ENCODE measurements around the gene DPH3. TPM values are rescaled to one million over a fixed set of nuclear protein-coding genes. Genes with fewer than 3 reads are reported as not detected.

The DPH3 gene
- total RNA-seq, 5 donors from 2014 or later (not counting 1 experiment from before 2014, with no cell fraction given): 13.1 to 19.0 (median 14.4) TPM

DNA sequence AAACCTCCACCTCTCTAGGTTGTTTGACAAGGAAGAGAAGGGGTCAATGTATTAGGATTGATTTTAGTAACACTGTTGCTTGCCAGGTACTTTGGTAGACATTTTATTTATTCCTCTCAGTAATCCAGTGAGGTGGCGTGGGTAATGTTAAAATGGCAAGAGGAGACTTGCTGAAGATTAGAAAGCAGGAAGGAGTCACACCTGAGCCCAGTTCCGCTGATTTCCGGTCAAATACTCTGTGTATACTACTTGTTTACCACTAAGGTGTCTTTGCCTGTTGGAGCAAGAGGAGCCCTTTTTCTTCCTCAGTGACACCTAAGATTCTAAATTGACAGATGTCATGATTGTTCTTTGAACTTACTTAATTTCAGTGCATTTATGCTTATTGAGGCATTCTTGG is 2.0 kb upstream of the DPH3 start:
- ChIA-PET POLR2A (interaction anchor here (0.6 to 3.0 kb wide), 6 partner anchors 20 to 805 kb away, joined by 3 to 31 read pairs (median 4); no protein-coding TSS in a partner anchor), CTCF (interaction anchor here in 1 of 2 donors (0.6 to 8.4 kb wide), 9 partner anchors 22 to 884 kb away, joined by 3 to 120 read pairs (median 4); no protein-coding TSS in a partner anchor)
- Mint-ChIP-seq H3K36me3 (peaks cover 19% of the 10 kb centered on the region), H3K4me3 (peak overlapping the region in 2 of 3 donors; percentile 19 to 94), H3K9me3 (no peaks in the 10 kb centered on the region), H3K4me1 (peaks cover 38 to 45% (median 42%) of the 10 kb centered on the region in 3 donors), H3K27ac (peak overlapping the region; percentile 21 to 65), H3K27me3 (no peaks in the 10 kb centered on the region)
- H3K36me3 ChIP-seq (ENCODE audit: control insufficient read depth in 2 of 2, extremely low read depth in 1 of 2, insufficient read depth in 1 of 2, low read length in 1 of 2): peaks cover 0 to 21% of the 10 kb centered on the region in 2 donors
- H3K27me3 ChIP-seq (replicated peaks in 1 of 2; ENCODE audit: control insufficient read depth in 2 of 2, extremely low read depth in 1 of 2, insufficient read depth in 2 of 2, low read length in 1 of 2): no peaks in the 10 kb centered on the region
- no peak overlapping the region for H3K4me3 ChIP-seq (ENCODE audit: control insufficient read depth in 1 of 2, extremely low read depth in 1 of 2, low read length in 1 of 2)
- no peaks in the 10 kb centered on the region for H3K9me3 ChIP-seq
- no peak for ATAC-seq (replicated peaks in 1 of 4)
- H3K27ac ChIP-seq (ENCODE audit: low read length): no peak overlapping the region
- DNase-seq: no peak
- WGBS (ENCODE audit: insufficient coverage): 100% methylated on average over 1 of the region's 3 CpGs
- H3K4me1 ChIP-seq (ENCODE audit: control insufficient read depth in 1 of 2, extremely low read depth in 1 of 2, insufficient read depth in 2 of 2, low read length in 2 of 2): peaks cover 15 to 17% of the 10 kb centered on the region in 2 experiments

DNA sequence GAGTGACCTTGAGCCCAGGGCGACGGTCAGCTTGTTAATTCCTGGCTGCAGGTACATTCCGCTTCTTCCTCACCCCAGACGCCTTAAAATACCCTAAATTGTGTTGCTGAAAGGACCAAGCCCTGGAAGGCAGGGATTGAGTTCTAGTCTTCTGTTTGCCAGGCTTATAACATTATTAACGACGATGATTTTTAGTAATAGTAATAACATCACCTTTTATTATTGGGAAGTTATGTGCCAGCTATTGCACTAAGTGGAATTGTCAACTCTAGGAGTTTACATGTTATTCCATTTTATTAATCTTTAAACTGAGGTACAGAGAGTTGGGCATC is 678 bp upstream of the DPH3 start:
- Histone ChIP-seq H3K27me3 (replicated peaks in 1 of 2; ENCODE audit: control insufficient read depth in 2 of 2, extremely low read depth in 1 of 2, insufficient read depth in 2 of 2, low read length in 1 of 2) (no peaks in the 10 kb centered on the region), H3K4me1 (ENCODE audit: control insufficient read depth in 1 of 2, extremely low read depth in 1 of 2, insufficient read depth in 2 of 2, low read length in 2 of 2) (peaks cover 15 to 17% of the 10 kb centered on the region in 2 experiments), H3K36me3 (ENCODE audit: control insufficient read depth in 2 of 2, extremely low read depth in 1 of 2, insufficient read depth in 1 of 2, low read length in 1 of 2) (peaks cover 0 to 12% of the 10 kb centered on the region in 2 donors), H3K9me3 (no peaks in the 10 kb centered on the region), H3K27ac (ENCODE audit: low read length) (peak overlapping the region; percentile 84), H3K4me3 (ENCODE audit: control insufficient read depth in 1 of 2, extremely low read depth in 1 of 2, low read length in 1 of 2) (peak overlapping the region; percentile 84 to 93)
- ChIA-PET CTCF (interaction anchor here (0.6 to 8.4 kb wide), 14 partner anchors 17 to 1167 kb away, joined by 3 to 120 read pairs (median 4); partner anchors contain the start of gene CAPN7 (in 1 of the 2)), POLR2A (interaction anchor here (0.7 to 3.0 kb wide), 7 partner anchors 16 to 246 kb away, joined by 3 to 31 read pairs (median 6); no protein-coding TSS in a partner anchor)
- ATAC-seq (replicated peaks in 1 of 4) (no peak), DNase-seq (no peak)
- Mint-ChIP-seq H3K27ac (peak overlapping the region; percentile 97 to 99), H3K4me1 (peaks cover 38 to 45% (median 44%) of the 10 kb centered on the region in 3 donors), H3K36me3 (peaks cover 10% of the 10 kb centered on the region), H3K27me3 (no peaks in the 10 kb centered on the region), H3K9me3 (no peaks in the 10 kb centered on the region), H3K4me3 (peak overlapping the region; percentile 94 to 97 (median 95))
- no CpG with 5 or more reads among the region's 6 CpGs for WGBS (ENCODE audit: insufficient coverage)

DNA sequence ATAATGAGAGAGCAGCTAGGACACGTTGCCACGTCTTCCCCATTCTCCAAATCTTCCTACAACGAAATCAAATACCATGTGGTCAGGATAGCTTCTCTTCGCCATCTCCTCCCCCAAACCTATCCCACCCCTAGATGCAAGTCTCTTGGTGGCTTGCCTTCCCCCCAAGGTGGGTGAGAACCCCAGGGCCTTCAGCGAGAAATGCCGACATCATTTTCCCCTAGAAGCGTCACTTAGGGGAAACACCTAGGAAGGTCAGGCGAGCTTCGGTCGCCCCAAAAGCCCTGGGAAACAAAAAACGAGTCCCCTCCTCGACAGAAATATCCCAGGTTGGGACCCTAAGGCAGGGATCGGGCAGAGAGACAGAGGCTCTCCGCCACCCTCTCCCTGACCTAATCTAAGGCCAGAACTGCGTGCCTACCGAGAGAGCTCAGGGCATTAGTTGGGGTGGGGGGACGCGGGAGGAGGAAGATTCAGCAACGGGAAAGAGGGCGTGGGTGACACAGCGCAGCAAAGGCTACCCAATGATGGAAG is 502 bp downstream of the DPH3 start:
- POLR2A ChIA-PET: interaction anchor here (0.5 to 3.0 kb wide), 13 partner anchors 17 to 1165 kb away, joined by 3 to 31 read pairs (median 4); partner anchors contain the start of gene RBSN (in 1 of the 2)
- Mint-ChIP-seq H3K27me3 (no peaks in the 10 kb centered on the region), H3K4me3 (peak overlapping the region; percentile 94 to 97 (median 95)), H3K27ac (peak overlapping the region; percentile 97 to 99), H3K36me3 (peaks cover 9% of the 10 kb centered on the region), H3K9me3 (no peaks in the 10 kb centered on the region), H3K4me1 (peaks cover 40 to 46% (median 45%) of the 10 kb centered on the region in 3 donors)
- Histone ChIP-seq H3K4me3 (ENCODE audit: control insufficient read depth in 1 of 2, extremely low read depth in 1 of 2, low read length in 1 of 2) (peak overlapping the region; percentile 84 to 93), H3K4me1 (ENCODE audit: control insufficient read depth in 1 of 2, extremely low read depth in 1 of 2, insufficient read depth in 2 of 2, low read length in 2 of 2) (peaks cover 15 to 17% of the 10 kb centered on the region in 2 experiments), H3K27ac (ENCODE audit: low read length) (peak overlapping the region; percentile 84), H3K9me3 (no peaks in the 10 kb centered on the region), H3K36me3 (ENCODE audit: control insufficient read depth in 2 of 2, extremely low read depth in 1 of 2, insufficient read depth in 1 of 2, low read length in 1 of 2) (peaks cover 0 to 13% of the 10 kb centered on the region in 2 donors), H3K27me3 (replicated peaks in 1 of 2; ENCODE audit: control insufficient read depth in 2 of 2, extremely low read depth in 1 of 2, insufficient read depth in 2 of 2, low read length in 1 of 2) (no peaks in the 10 kb centered on the region)
- 0% methylated on average over 7 of the region's 21 CpGs for WGBS (ENCODE audit: insufficient coverage)
- ATAC-seq (replicated peaks in 1 of 4) (no peak), DNase-seq (peak in 3 of 35 experiments; percentile 8 to 15 (median 9))
- CTCF ChIA-PET: interaction anchor here (0.5 to 8.4 kb wide), 10 partner anchors 16 to 1166 kb away, joined by 3 to 120 read pairs (median 4); partner anchors contain the start of gene CAPN7 (in 1 of the 2)

DNA sequence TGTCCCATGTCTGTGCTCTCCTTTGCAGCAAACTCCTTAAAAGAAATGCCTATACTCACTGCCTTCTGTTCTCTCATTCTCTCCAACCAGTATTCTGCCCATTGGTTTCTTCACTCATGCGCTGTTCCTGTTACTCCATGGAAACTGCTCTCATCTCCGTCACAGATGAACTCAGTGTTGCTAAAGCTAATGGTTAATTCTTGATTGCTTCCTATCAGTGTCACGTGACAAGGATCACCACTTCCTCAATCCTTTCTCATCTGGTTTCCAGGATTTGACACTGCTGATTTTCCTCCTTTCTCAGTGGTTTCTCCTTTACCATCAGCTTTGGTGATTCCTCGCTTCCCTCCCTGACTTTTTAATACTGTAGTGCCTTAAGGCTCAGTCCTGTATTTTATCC is 2.6 kb downstream of the DPH3 start:
- Mint-ChIP-seq H3K4me3 (no peak overlapping the region), H3K36me3 (peaks cover 9% of the 10 kb centered on the region), H3K27me3 (no peaks in the 10 kb centered on the region), H3K9me3 (no peaks in the 10 kb centered on the region), H3K4me1 (peaks cover 33 to 41% (median 37%) of the 10 kb centered on the region in 3 donors), H3K27ac (no peak overlapping the region)
- no peaks in the 10 kb centered on the region for H3K27me3 ChIP-seq (replicated peaks in 1 of 2; ENCODE audit: control insufficient read depth in 2 of 2, extremely low read depth in 1 of 2, insufficient read depth in 2 of 2, low read length in 1 of 2)
- peaks cover 13 to 17% of the 10 kb centered on the region in 2 experiments for H3K4me1 ChIP-seq (ENCODE audit: control insufficient read depth in 1 of 2, extremely low read depth in 1 of 2, insufficient read depth in 2 of 2, low read length in 2 of 2)
- H3K27ac ChIP-seq (ENCODE audit: low read length): no peak overlapping the region
- CTCF ChIA-PET: no interaction called here
- H3K9me3 ChIP-seq: no peaks in the 10 kb centered on the region
- no peak overlapping the region for H3K4me3 ChIP-seq (ENCODE audit: control insufficient read depth in 1 of 2, extremely low read depth in 1 of 2, low read length in 1 of 2)
- H3K36me3 ChIP-seq (ENCODE audit: control insufficient read depth in 2 of 2, extremely low read depth in 1 of 2, insufficient read depth in 1 of 2, low read length in 1 of 2): peaks cover 0 to 13% of the 10 kb centered on the region in 2 donors
- ATAC-seq (replicated peaks in 1 of 4) (no peak), DNase-seq (no peak)
- 85% methylated on average over 4 of the region's 4 CpGs for WGBS (ENCODE audit: insufficient coverage)
- POLR2A ChIA-PET: no interaction called here

DNA sequence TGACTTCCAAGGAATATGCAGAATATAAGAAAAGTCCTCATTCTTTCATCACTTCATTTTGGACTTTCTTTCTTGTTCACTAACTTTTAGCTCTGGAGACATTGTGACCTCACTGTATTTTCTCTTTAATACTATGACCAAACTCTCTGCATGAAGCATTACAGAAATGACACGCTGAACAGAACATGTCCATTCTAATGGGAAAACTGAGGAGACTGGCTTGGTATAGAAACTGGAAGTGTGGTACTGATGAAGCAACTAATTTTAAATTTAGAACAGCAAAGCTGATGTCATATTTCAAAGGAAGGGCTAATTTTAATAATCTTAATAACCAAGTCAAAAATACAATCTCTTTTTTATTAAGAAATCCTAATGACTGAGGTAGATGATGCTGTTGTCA is 4.7 kb downstream of the DPH3 start:
- H3K36me3 Mint-ChIP-seq: peaks cover 9% of the 10 kb centered on the region
- ChIA-PET POLR2A (no interaction called here), CTCF (no interaction called here)
- DNase-seq: no peak
- no peak overlapping the region for H3K27ac ChIP-seq (ENCODE audit: low read length)
- no peaks in the 10 kb centered on the region for H3K27me3 Mint-ChIP-seq
- no peak overlapping the region for H3K27ac Mint-ChIP-seq
- no peaks in the 10 kb centered on the region for H3K9me3 ChIP-seq
- no peaks in the 10 kb centered on the region for H3K27me3 ChIP-seq (replicated peaks in 1 of 2; ENCODE audit: control insufficient read depth in 2 of 2, extremely low read depth in 1 of 2, insufficient read depth in 2 of 2, low read length in 1 of 2)
- WGBS (ENCODE audit: insufficient coverage): no CpG with 5 or more reads among the region's 1 CpG
- no peaks in the 10 kb centered on the region for H3K9me3 Mint-ChIP-seq
- ATAC-seq (replicated peaks in 1 of 4): no peak
- H3K4me1 ChIP-seq (ENCODE audit: control insufficient read depth in 1 of 2, extremely low read depth in 1 of 2, insufficient read depth in 2 of 2, low read length in 2 of 2): peaks cover 7 to 8% of the 10 kb centered on the region in 2 experiments
- no peak overlapping the region for H3K4me3 Mint-ChIP-seq
- H3K4me1 Mint-ChIP-seq: peaks cover 14 to 23% (median 18%) of the 10 kb centered on the region in 3 donors
- H3K4me3 ChIP-seq (ENCODE audit: control insufficient read depth in 1 of 2, extremely low read depth in 1 of 2, low read length in 1 of 2): no peak overlapping the region
- peaks cover 5 to 13% of the 10 kb centered on the region in 2 donors for H3K36me3 ChIP-seq (ENCODE audit: control insufficient read depth in 2 of 2, extremely low read depth in 1 of 2, insufficient read depth in 1 of 2, low read length in 1 of 2)

DNA sequence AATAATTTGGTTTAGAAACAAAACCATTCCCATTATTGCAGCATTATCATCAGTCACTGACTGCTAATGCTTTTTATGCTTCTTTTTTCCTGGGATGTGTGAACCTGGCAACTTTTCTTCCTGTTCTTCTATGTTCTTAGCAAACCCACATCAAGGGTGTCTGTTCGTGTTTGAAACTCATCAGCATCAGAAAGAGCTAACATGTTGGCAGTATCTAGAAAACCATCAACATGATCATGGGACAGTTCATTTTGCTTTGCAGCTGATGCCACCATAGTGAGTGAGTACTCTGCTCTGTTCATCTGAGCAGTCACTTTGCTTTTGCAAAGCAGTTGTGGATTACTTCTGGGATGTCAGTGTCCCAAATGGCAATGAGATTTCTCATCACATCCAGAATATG is 5.9 kb downstream of the DPH3 start:
- Mint-ChIP-seq H3K4me3 (no peak overlapping the region), H3K4me1 (peaks cover 8 to 18% (median 14%) of the 10 kb centered on the region in 3 donors), H3K27ac (no peak overlapping the region), H3K36me3 (peaks cover 9% of the 10 kb centered on the region), H3K27me3 (no peaks in the 10 kb centered on the region), H3K9me3 (no peaks in the 10 kb centered on the region)
- Histone ChIP-seq H3K4me1 (ENCODE audit: control insufficient read depth in 1 of 2, extremely low read depth in 1 of 2, insufficient read depth in 2 of 2, low read length in 2 of 2) (peaks cover 3 to 4% of the 10 kb centered on the region in 2 experiments), H3K36me3 (ENCODE audit: control insufficient read depth in 2 of 2, extremely low read depth in 1 of 2, insufficient read depth in 1 of 2, low read length in 1 of 2) (peaks cover 5 to 13% of the 10 kb centered on the region in 2 donors), H3K9me3 (no peaks in the 10 kb centered on the region), H3K4me3 (ENCODE audit: control insufficient read depth in 1 of 2, extremely low read depth in 1 of 2, low read length in 1 of 2) (no peak overlapping the region), H3K27me3 (replicated peaks in 1 of 2; ENCODE audit: control insufficient read depth in 2 of 2, extremely low read depth in 1 of 2, insufficient read depth in 2 of 2, low read length in 1 of 2) (no peaks in the 10 kb centered on the region), H3K27ac (ENCODE audit: low read length) (no peak overlapping the region)
- DNase-seq (no peak), ATAC-seq (replicated peaks in 1 of 4) (peak in 1 of 4 experiments; percentile 75)
- 0% methylated on average over 1 of the region's 1 CpG for WGBS (ENCODE audit: insufficient coverage)
- ChIA-PET POLR2A (interaction anchor here (0.5 to 0.9 kb wide), 3 partner anchors 15 to 451 kb away, joined by 3 read pairs; no protein-coding TSS in a partner anchor), CTCF (no interaction called here)
